CD8-positive, alpha-beta memory T cell (primary cell): ENCODE data around the gene OST4. TPM values are rescaled to one million over a fixed set of nuclear protein-coding genes. Genes with fewer than 3 reads are reported as not detected.

ENCODE experiments used
- CTCF ChIA-PET: fragments of 350-600 bp; sonication (Branson Sonifier 250); formaldehyde crosslinking; loops from one replicate; lab custom pipeline; 2021; ENCODE audit warnings: antibody characterized with exemption; lab: Charles Lee
- POLR2A ChIA-PET: fragments of 350-600 bp; sonication (Branson Sonifier 250); formaldehyde crosslinking; loops from one replicate; lab custom pipeline; 2021; ENCODE audit warnings: antibody characterized with exemption; lab: Charles Lee
- DNase-seq, 5 donors: peaks; one replicate each; pipeline versions ENCODE4 v3.0.0 to v3.0.0-alpha.2; 2020 to 2022; ENCODE audit warnings: mixed read lengths in 1 of 5
- H3K27ac ChIP-seq: one replicate; pipeline ENCODE4 v1.7.0; 2013; ENCODE audit warnings: low read depth, mild to moderate bottlenecking, low read length, moderate library complexity
- H3K27me3 ChIP-seq: 2 replicates; pipeline ENCODE4 v1.7.0; 2013; ENCODE audit warnings: low read length, mild to moderate bottlenecking; ENCODE audit not compliant: insufficient read depth, poor library complexity, severe bottlenecking
- H3K36me3 ChIP-seq: 2 replicates; pipeline ENCODE4 v1.7.0; 2013; ENCODE audit warnings: mild to moderate bottlenecking, low read length, moderate library complexity; ENCODE audit not compliant: insufficient read depth
- H3K4me1 ChIP-seq: 2 replicates; pipeline ENCODE4 v1.7.0; 2013; ENCODE audit warnings: mild to moderate bottlenecking, low read length, moderate library complexity; ENCODE audit not compliant: insufficient read depth
- H3K4me3 ChIP-seq: 2 replicates; pipeline ENCODE4 v1.7.0; 2013; ENCODE audit warnings: mild to moderate bottlenecking, low read length
- H3K9me3 ChIP-seq: 2 replicates; pipeline ENCODE4 v1.7.0; 2013; ENCODE audit warnings: mild to moderate bottlenecking, low read length
- H3K27ac Mint-ChIP-seq, 8 donors: one replicate each; pipeline ENCODE4 v1.8.0; 2020 to 2021; ENCODE audit warnings: mixed read lengths in 8 of 8, mild to moderate bottlenecking in 6 of 8, inconsistent platforms in 3 of 8, moderate library complexity in 3 of 8
- H3K27me3 Mint-ChIP-seq, 2 donors: one replicate each; pipeline ENCODE4 v1.8.0; 2020 to 2021; ENCODE audit warnings: mixed read lengths in 2 of 2, mild to moderate bottlenecking in 1 of 2, moderate library complexity in 1 of 2
- H3K36me3 Mint-ChIP-seq, 3 donors: one replicate each; pipeline ENCODE4 v1.8.0; 2020 to 2021; ENCODE audit warnings: mixed read lengths in 3 of 3, inconsistent platforms in 1 of 3, mild to moderate bottlenecking in 1 of 3
- H3K4me1 Mint-ChIP-seq, 3 donors: one replicate each; pipeline ENCODE4 v1.8.0; 2020 to 2021; ENCODE audit warnings: mixed read lengths in 3 of 3, inconsistent platforms in 1 of 3, mild to moderate bottlenecking in 1 of 3
- H3K4me3 Mint-ChIP-seq, 7 donors: one replicate each; pipeline ENCODE4 v1.8.0; 2020 to 2021; ENCODE audit warnings: mixed read lengths in 7 of 7, mild to moderate bottlenecking in 6 of 7, moderate library complexity in 4 of 7, inconsistent platforms in 2 of 7
- H3K9me3 Mint-ChIP-seq, 5 donors: one replicate each; pipeline ENCODE4 v1.8.0; 2020 to 2022; ENCODE audit warnings: mixed read lengths in 5 of 5, mild to moderate bottlenecking in 3 of 5, moderate library complexity in 2 of 5, inconsistent platforms in 1 of 5
- polyA plus RNA-seq: library from polyadenylated mRNA; unstranded; fragments of 300-500 nt; fragmentation: Illumina TruSeq; gene quantifications from one replicate; pipeline ENCODE4 v1.2.3, GENCODE V29; 2021
- total RNA-seq, 2 experiments: library from RNA; stranded (reverse); gene quantifications; one replicate each; pipeline ENCODE4 v1.2.3, GENCODE V29; 2021

OST4 gene
- total and polyA plus RNA-seq, 3 experiments from 2014 or later = 346 to 907 (median 353) TPM

DNA sequence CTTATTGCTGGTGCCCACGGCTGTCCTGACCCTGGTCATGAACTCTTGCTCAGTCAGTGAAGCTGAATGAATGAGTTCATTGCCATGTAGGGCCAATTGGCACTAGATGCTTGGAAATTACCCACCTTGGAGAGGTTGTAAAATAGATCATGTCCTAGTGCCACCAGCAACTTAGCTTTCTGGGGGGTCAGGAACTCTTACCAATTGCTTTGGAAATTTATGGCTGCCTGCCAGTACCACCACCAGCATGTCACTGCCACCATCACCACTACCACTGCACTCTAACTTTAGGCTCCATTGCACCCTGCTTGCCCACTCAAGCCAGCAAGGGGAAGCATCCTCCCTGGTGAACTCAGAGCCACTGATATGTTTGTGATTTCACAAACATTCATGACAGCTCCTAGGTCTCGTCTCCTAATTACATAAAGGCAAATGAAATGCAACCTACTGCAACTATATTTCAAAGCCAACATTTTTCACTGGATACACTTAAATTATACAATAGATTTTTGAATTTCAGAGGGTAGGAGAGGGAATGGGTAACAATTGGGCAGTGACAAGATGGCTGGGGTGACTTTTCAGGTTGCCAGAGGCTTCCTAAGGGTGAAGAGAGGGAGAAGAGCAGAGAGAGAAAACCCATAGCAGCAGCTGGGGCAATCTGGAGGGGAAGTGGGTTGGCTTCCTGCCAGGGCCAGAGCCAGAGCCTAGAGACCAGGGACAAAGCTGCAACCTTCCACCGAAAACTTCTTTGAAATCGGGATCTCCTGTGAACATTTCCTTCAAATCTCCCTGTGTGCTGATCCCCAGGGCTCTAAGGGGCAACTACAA, 3.5 kb upstream of the OST4 start:
- no peaks in the 10 kb centered on the region for H3K27me3 ChIP-seq
- H3K4me1 Mint-ChIP-seq = peaks cover 42 to 53% (median 50%) of the 10 kb centered on the region in 3 donors

DNA sequence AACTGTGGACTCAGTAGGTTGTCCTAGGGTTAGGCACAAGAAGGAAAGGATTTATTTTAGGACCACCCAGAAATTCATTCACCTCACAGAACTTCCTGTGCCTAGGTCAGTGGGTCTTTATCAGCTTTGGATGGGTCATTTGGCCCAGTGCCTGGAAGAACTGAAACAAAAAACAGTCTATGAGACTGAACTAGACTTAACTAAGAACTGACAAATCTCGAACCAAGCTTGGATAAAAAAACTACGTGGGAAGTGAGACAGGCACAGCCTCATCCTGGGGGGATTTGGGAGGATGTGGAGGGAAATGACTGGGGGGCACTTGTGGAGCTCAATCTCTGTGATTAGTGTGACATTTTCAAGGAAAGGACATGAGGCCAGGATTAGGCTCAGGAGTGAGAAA, 2.3 kb upstream of the OST4 start:
- Histone ChIP-seq H3K36me3 (peaks cover 18% of the 10 kb centered on the region), H3K27ac (peak overlapping the region; percentile 1), H3K9me3 (no peaks in the 10 kb centered on the region), H3K27me3 (no peaks in the 10 kb centered on the region), H3K4me3 (no peak overlapping the region), H3K4me1 (peaks cover 45% of the 10 kb centered on the region)
- ChIA-PET CTCF (interaction anchor here (1.4 to 2.9 kb wide), 3 partner anchors 14 to 23 kb away, joined by 3 to 10 read pairs (median 4); partner anchors contain the start of genes AGBL5 and KHK), POLR2A (interaction anchor here (3.2 kb wide), 1 partner anchor 23 kb away, joined by 13 read pairs; the partner anchor contains the start of gene AGBL5)
- Mint-ChIP-seq H3K27ac (peak overlapping the region in 7 of 8 donors; percentile 2 to 93 (median 55)), H3K4me1 (peaks cover 54 to 64% (median 62%) of the 10 kb centered on the region in 3 donors), H3K27me3 (peaks cover 0 to 2% of the 10 kb centered on the region in 2 donors), H3K36me3 (peaks cover 0 to 19% (median 4%) of the 10 kb centered on the region in 3 donors), H3K4me3 (peak overlapping the region in 5 of 7 donors; percentile 1 to 91 (median 42)), H3K9me3 (no peaks in the 10 kb centered on the region)
- DNase-seq = no peak

More for the DNA sequence above, 3.5 kb upstream of the OST4 start:
- POLR2A ChIA-PET = interaction anchor here (0.6 to 3.2 kb wide), 5 partner anchors 11 to 293 kb away, joined by 3 to 13 read pairs (median 4); partner anchors contain the start of genes AGBL5 and KHK
- H3K9me3 ChIP-seq = no peaks in the 10 kb centered on the region
- no peaks in the 10 kb centered on the region for H3K9me3 Mint-ChIP-seq
- H3K4me3 ChIP-seq = peak overlapping the region; percentile 12
- H3K36me3 Mint-ChIP-seq = peaks cover 0 to 8% (median 0%) of the 10 kb centered on the region in 3 donors
- H3K27ac Mint-ChIP-seq = peak overlapping the region; percentile 72 to 93 (median 88)
- peaks cover 36% of the 10 kb centered on the region for H3K4me1 ChIP-seq
- CTCF ChIA-PET = interaction anchor here (1.4 to 2.9 kb wide), 3 partner anchors 13 to 24 kb away, joined by 3 to 10 read pairs (median 4); partner anchors contain the start of genes AGBL5 and KHK
- no peak overlapping the region for H3K27ac ChIP-seq
- peak; percentile 42 to 68 (median 53) for DNase-seq
- peaks cover 8% of the 10 kb centered on the region for H3K36me3 ChIP-seq
- H3K27me3 Mint-ChIP-seq = peaks cover 0 to 2% of the 10 kb centered on the region in 2 donors
- H3K4me3 Mint-ChIP-seq = peak overlapping the region; percentile 16 to 83 (median 62)

DNA sequence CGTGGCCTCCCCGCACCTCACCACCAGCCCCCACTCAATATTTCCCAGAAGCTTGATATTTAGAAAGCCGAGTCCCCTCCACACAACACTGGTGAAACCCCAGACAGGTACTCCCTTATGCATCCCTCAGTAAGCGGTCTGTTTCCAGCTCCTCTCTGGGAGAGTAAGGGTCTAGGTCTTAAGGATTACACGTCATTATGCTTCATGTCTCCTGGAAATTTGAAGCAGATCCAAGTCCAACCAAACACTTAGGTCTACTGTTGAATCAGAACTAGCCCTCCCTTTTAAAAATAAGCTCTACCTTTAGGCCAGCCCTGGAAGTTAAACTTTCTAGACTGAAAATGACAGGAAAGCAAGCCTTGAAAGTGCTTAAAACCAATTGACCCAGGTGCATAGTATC, 1.5 kb upstream of the OST4 start:
- Mint-ChIP-seq H3K4me1 (peaks cover 61 to 73% (median 70%) of the 10 kb centered on the region in 3 donors), H3K4me3 (peak overlapping the region; percentile 74 to 91 (median 82)), H3K9me3 (no peaks in the 10 kb centered on the region), H3K27ac (peak overlapping the region; percentile 14 to 95 (median 78)), H3K36me3 (peaks cover 0 to 28% (median 4%) of the 10 kb centered on the region in 3 donors), H3K27me3 (peaks cover 0 to under 1% of the 10 kb centered on the region in 2 donors)
- Histone ChIP-seq H3K27me3 (no peaks in the 10 kb centered on the region), H3K4me1 (peaks cover 45% of the 10 kb centered on the region), H3K36me3 (peaks cover 26% of the 10 kb centered on the region), H3K9me3 (no peaks in the 10 kb centered on the region), H3K4me3 (no peak overlapping the region), H3K27ac (no peak overlapping the region)
- POLR2A ChIA-PET = interaction anchor here (0.8 to 2.8 kb wide), 2 partner anchors 9 to 22 kb away, joined by 3 to 37 read pairs; no protein-coding TSS in a partner anchor
- CTCF ChIA-PET = interaction anchor here (0.7 to 2.9 kb wide), 3 partner anchors 8 to 22 kb away, joined by 4 to 10 read pairs (median 7); partner anchors contain the start of gene KHK
- no peak for DNase-seq

DNA sequence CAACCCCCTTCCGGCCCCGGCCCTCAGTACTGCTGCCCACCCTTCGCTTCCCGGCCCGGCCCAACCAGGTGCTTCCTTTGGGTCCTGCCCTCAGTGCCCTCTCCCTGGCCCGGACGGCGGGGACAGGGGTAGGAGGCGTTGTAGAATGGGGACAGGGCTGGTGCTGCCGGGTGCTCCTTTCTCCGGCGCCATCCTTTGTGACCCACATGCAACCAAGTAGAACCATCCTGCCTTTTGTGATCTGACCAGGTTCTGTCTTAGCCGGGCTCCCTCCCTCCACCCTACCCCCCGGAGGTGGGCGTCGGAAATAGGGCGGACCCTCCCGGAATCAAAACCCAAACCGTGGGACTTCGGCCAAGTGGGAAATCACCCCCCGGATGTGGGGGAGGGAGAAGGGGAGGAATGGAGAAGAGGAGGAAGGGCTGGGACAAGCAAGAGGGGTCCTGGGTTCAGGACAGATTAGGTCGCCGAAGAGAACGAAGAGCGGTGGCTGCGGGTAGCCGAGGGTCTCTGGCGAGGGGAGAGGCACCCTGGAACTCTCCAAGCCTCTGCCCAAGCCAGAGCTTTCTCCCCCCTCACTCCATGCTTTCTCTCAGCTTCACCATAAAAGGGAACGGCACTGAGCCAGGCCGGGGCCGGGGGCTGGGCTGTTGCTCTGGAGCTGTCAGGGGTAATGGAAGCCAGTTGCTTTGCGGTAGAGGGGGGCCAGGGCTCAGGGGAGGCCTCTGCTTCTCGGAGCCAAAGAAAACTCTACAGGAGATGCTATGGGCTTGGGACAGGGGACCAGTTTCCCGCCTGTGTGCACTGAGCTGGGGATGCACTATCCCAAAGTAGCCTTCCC, 756 bp upstream of the OST4 start:
- peak overlapping the region; percentile 74 to 91 (median 82) for H3K4me3 Mint-ChIP-seq
- peaks cover 62 to 80% (median 76%) of the 10 kb centered on the region in 3 donors for H3K4me1 Mint-ChIP-seq
- Histone ChIP-seq H3K27me3 (no peaks in the 10 kb centered on the region), H3K36me3 (peaks cover 26% of the 10 kb centered on the region), H3K4me1 (peaks cover 45% of the 10 kb centered on the region), H3K4me3 (peak overlapping the region; percentile 60), H3K9me3 (no peaks in the 10 kb centered on the region), H3K27ac (peak overlapping the region; percentile 38)
- no peaks in the 10 kb centered on the region for H3K27me3 Mint-ChIP-seq
- H3K36me3 Mint-ChIP-seq = peaks cover 0 to 35% (median 4%) of the 10 kb centered on the region in 3 donors
- H3K9me3 Mint-ChIP-seq = no peaks in the 10 kb centered on the region
- ChIA-PET CTCF (interaction anchor here (0.7 to 2.9 kb wide), 7 partner anchors 9 to 22 kb away, joined by 3 to 11 read pairs (median 6); partner anchors contain the start of genes AGBL5 and KHK), POLR2A (interaction anchor here (0.6 to 2.8 kb wide), 11 partner anchors 10 to 62 kb away, joined by 3 to 58 read pairs (median 5); partner anchors contain the start of genes ABHD1, AGBL5, PREB and TMEM214)
- DNase-seq = peak in 2 of 5 donors; percentile 16 to 68
- H3K27ac Mint-ChIP-seq = peak overlapping the region; percentile 61 to 95 (median 88)

DNA sequence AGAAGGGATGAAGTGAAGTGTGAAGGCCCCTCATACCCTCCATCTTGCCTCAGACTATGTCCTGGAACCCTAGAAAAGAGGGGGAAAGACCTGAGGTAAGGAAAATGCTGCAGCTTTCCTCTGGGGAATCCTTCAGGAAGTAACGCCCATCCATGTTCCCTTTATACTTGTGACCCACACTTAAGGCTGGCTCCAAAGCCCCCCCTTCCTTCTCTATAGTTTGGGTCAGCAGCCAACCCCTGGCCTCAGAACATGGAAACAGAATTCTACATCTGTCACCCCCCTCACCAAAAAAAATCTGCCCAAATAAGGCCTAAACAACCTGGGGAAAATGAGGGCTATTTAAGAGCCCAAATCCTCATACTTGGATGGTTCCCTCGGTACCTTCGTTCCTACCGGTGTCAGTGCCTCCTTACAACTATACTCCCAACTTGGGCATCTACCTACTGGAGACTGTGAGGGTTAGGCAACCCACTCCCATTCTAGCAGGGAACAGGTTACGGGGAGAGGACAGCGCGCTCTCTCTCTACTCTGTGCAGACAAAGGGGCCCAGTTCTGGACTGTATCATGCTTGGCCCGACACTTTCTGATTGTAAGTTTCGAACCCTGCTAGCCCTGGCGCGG, 689 bp downstream of the OST4 start:
- H3K27me3 Mint-ChIP-seq = no peaks in the 10 kb centered on the region
- CTCF ChIA-PET = interaction anchor here (1.0 to 1.7 kb wide), 6 partner anchors 8 to 20 kb away, joined by 3 to 11 read pairs (median 4); partner anchors contain the start of genes AGBL5 and KHK
- Histone ChIP-seq H3K36me3 (peaks cover 26% of the 10 kb centered on the region), H3K27me3 (no peaks in the 10 kb centered on the region), H3K9me3 (no peaks in the 10 kb centered on the region), H3K4me1 (peaks cover 37% of the 10 kb centered on the region), H3K27ac (peak overlapping the region; percentile 96), H3K4me3 (peak overlapping the region; percentile 82)
- peak overlapping the region; percentile 91 to 98 (median 97) for H3K4me3 Mint-ChIP-seq
- DNase-seq = no peak
- POLR2A ChIA-PET = interaction anchor here (0.6 to 2.8 kb wide), 12 partner anchors 9 to 702 kb away, joined by 3 to 58 read pairs (median 5); partner anchors contain the start of genes ABHD1, AGBL5, ATRAID and KHK
- H3K9me3 Mint-ChIP-seq = no peaks in the 10 kb centered on the region
- H3K4me1 Mint-ChIP-seq = peaks cover 56 to 81% (median 74%) of the 10 kb centered on the region in 3 donors
- peak overlapping the region; percentile 88 to 99 (median 98) for H3K27ac Mint-ChIP-seq
- H3K36me3 Mint-ChIP-seq = peaks cover 0 to 45% (median 6%) of the 10 kb centered on the region in 3 donors

DNA sequence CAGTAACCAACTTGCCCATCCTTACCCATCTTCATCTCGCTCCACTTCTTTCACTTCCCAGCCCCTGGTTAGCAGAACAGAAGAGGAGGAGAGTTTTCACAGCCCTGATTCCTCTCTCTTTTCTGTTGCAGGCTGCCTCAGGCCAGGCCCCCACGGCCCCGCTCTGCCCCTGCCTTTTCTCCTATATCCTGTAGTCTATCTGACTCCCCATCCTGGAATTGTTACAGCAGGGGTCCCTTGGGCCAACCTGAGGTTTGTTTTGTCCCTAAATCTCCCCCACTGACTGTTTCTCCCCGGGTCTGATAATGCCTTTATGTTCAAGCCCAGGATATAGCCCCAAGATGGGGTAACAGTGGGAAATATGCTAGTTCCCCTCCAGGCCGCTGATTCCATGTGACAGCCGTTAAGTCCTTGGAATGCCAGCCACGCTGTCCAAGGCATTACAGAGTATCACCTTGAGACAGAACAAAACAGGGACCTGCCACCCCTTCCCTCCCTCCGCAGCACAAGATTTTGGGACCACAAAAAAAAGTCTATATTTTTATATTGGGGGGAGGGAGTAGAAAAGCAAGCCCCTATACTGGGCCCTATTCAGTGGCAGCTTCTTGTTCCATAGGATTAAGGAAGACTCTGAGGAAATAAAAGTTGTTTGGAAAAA, 1.4 kb downstream of the OST4 start:
- H3K4me3 ChIP-seq = peak overlapping the region; percentile 82
- H3K27ac Mint-ChIP-seq = peak overlapping the region; percentile 79 to 99 (median 98)
- peaks cover 26% of the 10 kb centered on the region for H3K36me3 ChIP-seq

More for the DNA sequence above, 1.4 kb downstream of the OST4 start:
- no peaks in the 10 kb centered on the region for H3K9me3 ChIP-seq
- Mint-ChIP-seq H3K36me3 (peaks cover 0 to 52% (median 6%) of the 10 kb centered on the region in 3 donors), H3K9me3 (no peaks in the 10 kb centered on the region), H3K4me1 (peaks cover 53 to 81% (median 73%) of the 10 kb centered on the region in 3 donors), H3K27me3 (no peaks in the 10 kb centered on the region), H3K4me3 (peak overlapping the region; percentile 91 to 98 (median 97))
- peaks cover 31% of the 10 kb centered on the region for H3K4me1 ChIP-seq
- H3K27me3 ChIP-seq = no peaks in the 10 kb centered on the region
- no peak for DNase-seq
- H3K27ac ChIP-seq = peak overlapping the region; percentile 96
- ChIA-PET POLR2A (interaction anchor here (2.6 kb wide), 1 partner anchor 19 kb away, joined by 58 read pairs; the partner anchor contains the start of gene AGBL5), CTCF (no interaction called here)
